ENCODE data around the gene ANKRA2. TPM values are rescaled to one million over a fixed set of nuclear protein-coding genes. Genes with fewer than 3 reads are reported as not detected.

Gene ANKRA2
- total and polyA plus RNA-seq, 9 of the 15 experiments (the other 6 are each of a cell fraction or from before 2014, with no cell fraction given), result 7.9 to 28.7 (median 12.8) TPM

- no peak for TF ChIP-seq KLF6 (CRISPR knock-in tag; IDR thresholded peaks at IDR 0.05; ENCODE audit: borderline replicate concordance)
These were observed 39.7 kb downstream of the ANKRA2 start (continued) for GRCh38 chr5:73525606-73526203.

- intact Hi-C loops (cut with micrococcal nuclease) (no loop called here), in situ Hi-C loops (cut with MboI) (no loop called here)
- Histone ChIP-seq H3K9me3 (replicated peaks; ENCODE audit: control insufficient read depth, insufficient read depth, low read depth, low read length) (no peaks in the 10 kb centered on the region), H3K9ac (ENCODE audit: insufficient read depth in 1 of 2, low read depth in 2 of 2, low read length in 2 of 2) (no peak overlapping the region), H3K9me1 (ENCODE audit: control insufficient read depth, insufficient read depth, low read length) (no peaks in the 10 kb centered on the region), H3K27me3 (ENCODE audit: control insufficient read depth in 2 of 2, insufficient read depth in 2 of 2, low read length in 2 of 2) (peaks cover 12 to 22% of the 10 kb centered on the region in 2 experiments; a peak in 4 of 5 replicates), H4K20me1 (replicated peaks; ENCODE audit: control insufficient read depth, insufficient read depth, low read length) (no peaks in the 10 kb centered on the region), H3K4me3 (no peak overlapping the region), H2AFZ (ENCODE audit: low read depth, low read length) (no peak overlapping the region), H3K79me2 (ENCODE audit: control insufficient read depth, insufficient read depth, low read length) (no peaks in the 10 kb centered on the region), H3K4me2 (ENCODE audit: insufficient read depth, low read length) (no peak overlapping the region), H3K4me1 (replicated peaks in 1 of 2; ENCODE audit: control insufficient read depth in 2 of 2, insufficient read depth in 2 of 2, low read length in 2 of 2) (peaks cover 0 to 2% of the 10 kb centered on the region in 2 experiments; a peak in 1 of 5 replicates), H3K27ac (ENCODE audit: extremely low read depth, low read depth, low read length) (no peak overlapping the region), H3K36me3 (ENCODE audit: control insufficient read depth, insufficient read depth, low read length) (no peaks in the 10 kb centered on the region)
- no peak for DNase-seq (ENCODE audit: extremely low read depth in 1 of 4, low spot score in 3 of 4)
- WGBS (ENCODE audit: insufficient coverage, low coverage, missing lambda C conversion rate), result 0% methylated on average over 1 of the region's 1 CpG
- no peak for ATAC-seq
- ChIA-PET CTCF (ENCODE audit: low intra/inter-chr PET ratio) (no interaction called here), POLR2A (interaction anchor here (0.7 kb wide), 1 partner anchor 32 kb away, joined by 3 read pairs; no protein-coding TSS in a partner anchor)
- no TSS peak for BruUV-seq (replicated peaks)
- no peak for TF ChIP-seq ERF (CRISPR knock-in tag; IDR thresholded peaks at IDR 0.05)
- TF ChIP-seq CBFA2T2 (conservative IDR thresholded peaks at IDR 0.05), result no peak
- TF ChIP-seq EHMT2 (IDR thresholded peaks at IDR 0.05), result no peak
- no peak for TF ChIP-seq THRA (IDR thresholded peaks at IDR 0.05)
- FAIRE-seq, result no peak
These were observed 41.6 kb downstream of the ANKRA2 start for GRCh38 chr5:73523861-73524260.
